ENCODE measurements around the gene KLHL26. TPM values are rescaled to one million over a fixed set of nuclear protein-coding genes. Genes with fewer than 3 reads are reported as not detected.

Gene KLHL26
- polyA plus RNA-seq, 3 donors, result 1.6 to 3.2 (median 2.0) TPM

DNA sequence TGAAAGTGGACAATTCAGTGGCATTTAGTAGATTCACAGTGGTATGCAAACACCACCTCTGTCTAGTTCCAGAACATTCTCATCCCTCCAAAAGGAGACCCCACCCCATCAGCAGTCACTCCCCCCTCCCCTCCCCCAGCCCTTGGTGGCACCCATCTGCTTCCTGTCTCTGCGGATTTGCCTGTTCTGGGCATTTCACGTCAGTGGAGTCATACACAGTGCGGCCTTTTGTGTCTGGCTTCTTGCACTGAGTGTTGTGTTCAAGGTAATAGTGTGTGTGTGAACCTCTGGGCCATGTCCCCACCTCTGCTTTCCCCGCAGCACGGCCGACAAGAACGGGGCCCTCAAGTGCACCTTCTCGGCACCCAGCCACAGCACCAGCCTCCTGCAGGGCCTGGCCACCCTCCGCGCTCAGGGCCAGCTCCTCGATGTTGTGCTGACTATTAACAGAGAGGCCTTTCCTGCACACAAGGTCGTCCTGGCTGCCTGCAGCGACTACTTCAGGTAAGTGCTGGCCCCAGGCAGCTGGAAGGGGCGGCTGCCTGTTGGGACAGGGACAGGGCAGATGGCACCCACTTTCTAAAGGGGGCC is 27.2 kb downstream of the KLHL26 start:
- Histone ChIP-seq H3K79me2 (ENCODE audit: insufficient read depth, low read length) (no peaks in the 10 kb centered on the region), H3K4me2 (replicated peaks; ENCODE audit: extremely low read depth, low read length, poor library complexity, severe bottlenecking) (no peak overlapping the region), H3K4me1 (ENCODE audit: control insufficient read depth in 1 of 2, insufficient read depth in 2 of 2, low read length in 2 of 2) (peaks cover 7 to 9% of the 10 kb centered on the region in 2 donors), H3K4me3 (replicated peaks in 1 of 3; ENCODE audit: low read depth in 2 of 3, low read length in 3 of 3) (no peak overlapping the region), H3K9ac (ENCODE audit: insufficient read depth, low read length, poor library complexity, severe bottlenecking) (no peak overlapping the region), H2AFZ (ENCODE audit: insufficient read depth, low read depth, low read length, poor library complexity, severe bottlenecking) (no peak overlapping the region), H3K9me3 (replicated peaks in 1 of 2; ENCODE audit: control insufficient read depth in 1 of 2, insufficient read depth in 1 of 2, low read length in 2 of 2) (no peaks in the 10 kb centered on the region), H3K36me3 (replicated peaks in 1 of 2; ENCODE audit: control insufficient read depth in 1 of 2, insufficient read depth in 2 of 2, low read length in 2 of 2) (peaks cover 19 to 43% of the 10 kb centered on the region in 2 donors), H4K20me1 (ENCODE audit: insufficient read depth, low read length) (peaks cover 25% of the 10 kb centered on the region), H3K27ac (ENCODE audit: low read depth in 1 of 2, low read length in 2 of 2) (no peak overlapping the region), H3K27me3 (ENCODE audit: control insufficient read depth in 2 of 2, insufficient read depth in 2 of 2, low read length in 2 of 2) (no peaks in the 10 kb centered on the region)
- Mint-ChIP-seq H3K27ac (no peak overlapping the region), H3K27me3 (ENCODE audit: low read depth in 3 of 3) (peaks cover under 1 to 1% (median 1%) of the 10 kb centered on the region in 3 donors), H3K36me3 (peaks cover 24 to 50% of the 10 kb centered on the region in 2 donors), H3K4me3 (no peak overlapping the region), H3K4me1 (peaks cover 21% of the 10 kb centered on the region), H3K9me3 (peaks cover 0 to 5% (median 3%) of the 10 kb centered on the region in 7 donors)
- 65% methylated on average over 13 of the region's 14 CpGs for WGBS (ENCODE audit: insufficient coverage)
- TF ChIP-seq, protein P1, sequence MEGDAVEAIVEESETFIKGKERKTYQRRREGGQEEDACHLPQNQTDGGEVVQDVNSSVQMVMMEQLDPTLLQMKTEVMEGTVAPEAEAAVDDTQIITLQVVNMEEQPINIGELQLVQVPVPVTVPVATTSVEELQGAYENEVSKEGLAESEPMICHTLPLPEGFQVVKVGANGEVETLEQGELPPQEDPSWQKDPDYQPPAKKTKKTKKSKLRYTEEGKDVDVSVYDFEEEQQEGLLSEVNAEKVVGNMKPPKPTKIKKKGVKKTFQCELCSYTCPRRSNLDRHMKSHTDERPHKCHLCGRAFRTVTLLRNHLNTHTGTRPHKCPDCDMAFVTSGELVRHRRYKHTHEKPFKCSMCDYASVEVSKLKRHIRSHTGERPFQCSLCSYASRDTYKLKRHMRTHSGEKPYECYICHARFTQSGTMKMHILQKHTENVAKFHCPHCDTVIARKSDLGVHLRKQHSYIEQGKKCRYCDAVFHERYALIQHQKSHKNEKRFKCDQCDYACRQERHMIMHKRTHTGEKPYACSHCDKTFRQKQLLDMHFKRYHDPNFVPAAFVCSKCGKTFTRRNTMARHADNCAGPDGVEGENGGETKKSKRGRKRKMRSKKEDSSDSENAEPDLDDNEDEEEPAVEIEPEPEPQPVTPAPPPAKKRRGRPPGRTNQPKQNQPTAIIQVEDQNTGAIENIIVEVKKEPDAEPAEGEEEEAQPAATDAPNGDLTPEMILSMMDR (IDR thresholded peaks at IDR 0.05), result no peak
- no peak for DNase-seq
- intact Hi-C loops (cut with micrococcal nuclease), result no loop called here

DNA sequence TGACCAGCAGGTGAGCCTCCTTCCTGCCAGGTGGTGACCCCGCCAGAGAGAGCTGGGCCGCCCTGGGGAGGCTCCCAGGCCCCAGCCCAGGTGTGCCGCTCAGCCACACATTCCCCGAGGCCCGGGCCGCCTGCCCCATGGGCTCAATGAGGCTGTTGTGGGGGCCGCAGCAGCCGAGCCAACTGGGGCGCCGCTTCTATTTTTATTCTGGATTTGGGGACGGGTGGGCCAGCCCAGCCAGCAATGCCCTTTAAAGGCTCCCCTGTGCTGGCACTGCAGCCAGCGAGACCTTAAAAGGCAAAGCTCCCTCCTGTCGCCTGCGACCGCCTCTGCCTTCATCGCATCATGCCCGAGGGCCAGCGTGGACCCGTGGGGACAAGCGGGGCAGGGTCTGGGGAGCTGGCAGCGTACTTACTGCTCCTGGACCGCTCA is 29.0 kb downstream of the KLHL26 start:
- no peak overlapping the region for H3K27ac Mint-ChIP-seq

More for the DNA sequence above, 29.0 kb downstream of the KLHL26 start:
- H3K36me3 Mint-ChIP-seq, result peaks cover 38 to 67% of the 10 kb centered on the region in 2 donors
- no peak overlapping the region for H3K9ac ChIP-seq (ENCODE audit: insufficient read depth, low read length, poor library complexity, severe bottlenecking)
- H3K27ac ChIP-seq (ENCODE audit: low read depth in 1 of 2, low read length in 2 of 2), result no peak overlapping the region
- H3K9me3 Mint-ChIP-seq, result peaks cover 0 to 5% (median 3%) of the 10 kb centered on the region in 7 donors
- no peaks in the 10 kb centered on the region for H3K79me2 ChIP-seq (ENCODE audit: insufficient read depth, low read length)
- TF ChIP-seq, protein P1 (IDR thresholded peaks at IDR 0.05), result no peak
- DNase-seq, result no peak
- WGBS (ENCODE audit: insufficient coverage), result 95% methylated on average over 22 of the region's 22 CpGs
- intact Hi-C loops (cut with micrococcal nuclease), result no loop called here
- H4K20me1 ChIP-seq (ENCODE audit: insufficient read depth, low read length), result peaks cover 10% of the 10 kb centered on the region
- H3K4me1 ChIP-seq (ENCODE audit: control insufficient read depth in 1 of 2, insufficient read depth in 2 of 2, low read length in 2 of 2), result no peaks in the 10 kb centered on the region
- no peak overlapping the region for H2AFZ ChIP-seq (ENCODE audit: insufficient read depth, low read depth, low read length, poor library complexity, severe bottlenecking)
- no peaks in the 10 kb centered on the region for H3K9me3 ChIP-seq (replicated peaks in 1 of 2; ENCODE audit: control insufficient read depth in 1 of 2, insufficient read depth in 1 of 2, low read length in 2 of 2)
- peaks cover 23 to 57% of the 10 kb centered on the region in 2 donors for H3K36me3 ChIP-seq (replicated peaks in 1 of 2; ENCODE audit: control insufficient read depth in 1 of 2, insufficient read depth in 2 of 2, low read length in 2 of 2)
- peaks cover 12% of the 10 kb centered on the region for H3K4me1 Mint-ChIP-seq
- H3K4me3 Mint-ChIP-seq, result no peak overlapping the region
- no peaks in the 10 kb centered on the region for H3K27me3 ChIP-seq (ENCODE audit: control insufficient read depth in 2 of 2, insufficient read depth in 2 of 2, low read length in 2 of 2)
- no peak overlapping the region for H3K4me2 ChIP-seq (replicated peaks; ENCODE audit: extremely low read depth, low read length, poor library complexity, severe bottlenecking)
- no peak overlapping the region for H3K4me3 ChIP-seq (replicated peaks in 1 of 3; ENCODE audit: low read depth in 2 of 3, low read length in 3 of 3)
- H3K27me3 Mint-ChIP-seq (ENCODE audit: low read depth in 3 of 3), result peaks cover 0 to 1% (median 0%) of the 10 kb centered on the region in 3 donors

Data from CD14-positive monocyte (primary cell).